GM18867 (cell line): Measurements from ENCODE around the gene PELI1.
A peak's percentile ranks its signal among the peaks of the same experiment; 100 is the strongest.

Source experiments
- ATAC-seq: cut with Tn5 transposase; IDR thresholded peaks from one replicate; pipeline ENCODE4 v1.9.1; 2021; ENCODE audit warnings: mild to moderate bottlenecking, moderate library complexity; ENCODE audit not compliant: unreplicated experiment

Gene PELI1

GRCh38 chr2:64157792-64158191 lies 13.6 kb upstream of the PELI1 start:
- ATAC-seq, result no peak

- ATAC-seq, result no peak
Measured at GRCh38 chr2:64153811-64154210, 9.6 kb upstream of the PELI1 start.

GRCh38 chr2:64151476-64151875 lies 7.3 kb upstream of the PELI1 start:
- no peak for ATAC-seq

DNA sequence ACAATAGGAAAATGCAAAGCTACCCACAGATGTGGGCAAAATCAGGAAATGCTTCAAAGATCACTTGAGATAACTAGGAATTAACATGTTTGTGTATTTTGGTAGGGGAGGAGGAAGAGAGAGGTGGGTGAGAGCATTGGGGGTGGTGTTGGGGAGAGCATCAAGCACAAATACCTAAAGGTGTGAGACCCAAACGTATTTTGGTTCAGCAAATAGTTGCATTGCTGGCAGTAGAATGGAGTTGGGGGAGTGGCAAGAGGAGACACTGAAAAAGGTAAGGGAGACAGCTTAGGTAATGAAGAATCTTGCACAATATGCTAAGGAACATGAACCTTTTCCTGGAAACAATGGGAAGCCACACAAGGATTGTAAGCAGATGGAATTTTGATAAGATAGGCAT lies 1.5 kb upstream of the PELI1 start:
- ATAC-seq, result no peak

- no peak for ATAC-seq
Measured at GRCh38 chr2:64145119-64145518, 899 bp upstream of the PELI1 start.

GRCh38 chr2:64143169-64144056 lies 807 bp downstream of the PELI1 start:
- peak; percentile 23 for ATAC-seq

DNA sequence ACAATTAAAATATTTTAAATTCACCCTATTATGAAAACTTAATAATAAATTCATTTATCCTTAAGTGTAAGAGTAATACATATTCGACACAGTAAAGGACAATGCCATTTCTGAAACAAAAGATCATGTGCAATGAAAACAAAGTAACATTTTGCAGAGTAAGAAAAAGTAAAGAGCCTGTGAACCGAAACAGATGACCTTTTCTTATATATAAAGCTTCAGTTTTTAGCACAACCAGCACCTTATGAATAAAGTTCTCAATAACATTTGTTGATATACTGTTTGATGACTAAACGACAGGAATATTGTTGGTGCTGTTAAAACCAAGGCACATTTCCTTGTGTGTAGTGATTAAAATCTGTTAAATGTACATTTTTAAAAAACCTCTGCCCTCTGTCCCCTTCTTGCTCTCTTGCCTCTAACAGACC lies 1.5 kb downstream of the PELI1 start:
- no peak for ATAC-seq

GRCh38 chr2:64141674-64142405 lies 2.4 kb downstream of the PELI1 start:
- ATAC-seq, result no peak

- ATAC-seq, result no peak
Measured at GRCh38 chr2:64140665-64141200, 3.5 kb downstream of the PELI1 start.

DNA sequence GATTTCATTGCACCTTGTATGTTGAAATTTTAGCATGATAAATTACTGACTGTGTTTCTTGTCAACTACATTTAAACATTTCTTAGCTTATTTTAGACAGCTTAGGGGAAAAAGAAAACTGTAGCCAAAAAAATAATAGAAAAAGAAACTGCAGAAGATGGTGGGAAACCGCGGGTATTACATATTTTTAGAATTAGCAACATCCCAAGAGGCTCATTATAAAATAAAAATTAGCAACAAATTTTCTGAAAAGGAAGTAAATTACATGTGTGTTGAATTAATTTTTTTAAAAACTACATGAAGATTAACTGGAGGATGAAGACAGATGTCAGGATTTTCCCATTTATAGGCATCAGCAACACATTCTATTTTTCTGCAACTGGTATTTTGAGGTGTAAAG lies 4.3 kb downstream of the PELI1 start:
- ATAC-seq, result no peak

DNA sequence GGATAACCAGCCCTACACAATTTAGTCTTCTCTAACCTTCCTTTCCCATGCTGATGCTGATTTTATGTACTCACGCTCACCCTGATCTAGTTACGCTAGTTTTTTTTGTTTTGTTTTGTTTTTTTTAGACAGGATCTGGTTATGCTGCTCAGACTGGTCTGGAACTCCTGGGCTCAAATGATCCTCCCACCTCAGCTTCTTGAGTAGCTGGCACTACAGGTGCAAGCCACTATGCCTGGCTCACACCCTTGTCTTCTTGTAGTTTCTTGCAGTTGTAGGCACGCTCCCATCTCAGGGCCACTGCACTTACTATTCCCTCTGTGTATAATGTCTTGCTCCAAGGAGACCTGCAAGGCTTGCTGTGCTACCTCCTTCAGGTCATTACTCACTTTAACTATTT lies 6.2 kb downstream of the PELI1 start:
- ATAC-seq, result no peak

GRCh38 chr2:64137567-64137966 lies 6.7 kb downstream of the PELI1 start:
- no peak for ATAC-seq

DNA sequence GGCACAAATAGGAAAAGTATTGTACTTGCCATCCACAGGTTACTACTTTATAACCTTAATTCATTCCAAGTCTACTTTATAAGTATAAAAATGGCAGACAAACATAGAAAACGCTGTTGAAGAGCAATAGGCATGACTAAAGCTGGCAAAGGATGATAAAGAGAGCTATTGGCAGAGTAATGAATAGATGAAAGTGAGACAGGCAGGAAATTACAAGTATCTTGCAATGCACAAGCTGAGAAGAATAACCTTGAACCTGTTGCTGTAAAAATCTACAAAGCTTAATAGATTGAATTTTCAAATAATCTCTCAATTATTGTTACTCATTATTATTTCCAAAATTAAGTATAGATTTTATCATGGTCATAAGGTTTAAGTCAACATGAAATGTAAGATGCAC lies 8.8 kb downstream of the PELI1 start:
- no peak for ATAC-seq

DNA sequence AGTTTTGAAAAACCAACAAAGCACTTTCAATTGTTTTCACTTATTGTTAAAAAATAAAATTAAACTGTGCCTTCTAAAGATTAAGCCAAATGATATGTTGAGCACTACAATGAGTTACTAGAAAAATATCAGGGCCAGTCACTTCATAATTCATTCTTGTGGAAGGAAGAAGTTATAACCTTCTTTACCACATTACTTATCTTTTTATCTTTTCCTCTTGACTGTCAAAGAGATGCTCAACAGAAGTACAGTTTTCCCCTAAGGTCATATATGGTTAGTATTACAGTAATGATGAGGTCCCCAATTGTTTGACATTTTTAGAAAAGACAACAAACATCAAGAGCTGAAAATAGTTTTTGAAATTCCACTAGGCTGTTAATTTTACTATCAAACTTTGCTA lies 9.4 kb downstream of the PELI1 start:
- ATAC-seq, result no peak

GRCh38 chr2:64133828-64134227 lies 10.4 kb downstream of the PELI1 start:
- no peak for ATAC-seq

- ATAC-seq, result no peak
Measured at GRCh38 chr2:64133354-64133753, 10.9 kb downstream of the PELI1 start.

DNA sequence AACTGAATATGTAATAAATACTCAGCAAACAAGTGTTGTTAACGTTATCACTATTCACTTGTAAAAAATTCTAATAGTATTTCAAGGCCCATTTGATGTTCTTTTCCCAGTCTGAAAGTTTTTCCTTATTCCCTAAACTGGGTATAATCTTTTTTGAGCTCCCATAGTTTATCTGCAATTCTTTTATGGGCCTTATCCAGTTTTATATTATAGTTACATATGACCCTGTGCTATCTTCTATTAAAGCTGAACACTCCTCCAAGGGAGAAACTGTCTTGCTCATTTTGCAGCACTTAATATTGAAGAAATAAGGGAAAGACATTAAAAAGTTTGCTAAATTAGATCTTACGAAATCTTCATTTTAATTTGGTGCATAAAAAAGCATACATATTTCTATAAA lies 13.9 kb downstream of the PELI1 start:
- no peak for ATAC-seq

- no peak for ATAC-seq
Measured at GRCh38 chr2:64128943-64129391, 15.3 kb downstream of the PELI1 start.

GRCh38 chr2:64128406-64128805 lies 15.8 kb downstream of the PELI1 start:
- ATAC-seq, result no peak

- ATAC-seq, result no peak
Measured at GRCh38 chr2:64127119-64127518, 17.1 kb downstream of the PELI1 start.

- ATAC-seq, result no peak
Measured at GRCh38 chr2:64126601-64127000, 17.6 kb downstream of the PELI1 start.

- no peak for ATAC-seq
Measured at GRCh38 chr2:64124571-64124970, 19.6 kb downstream of the PELI1 start.
